HG03558 (cell line): Measurements from ENCODE around the gene DDX42.
"Not testable (repeated sequence)": the region's sequence is repeated elsewhere in the genome, so short reads cannot be mapped to it uniquely, and the experiment has no call there.

Experiments used
- ATAC-seq: cut with Tn5 transposase; IDR thresholded peaks from one replicate; pipeline ENCODE4 v1.9.1; 2021; ENCODE audit warnings: moderate number of reproducible peaks; ENCODE audit not compliant: unreplicated experiment; ENCODE audit errors: extremely low read depth

DDX42 gene

GRCh38 chr17:63835167-63835720, 61.3 kb downstream of the DDX42 start:
- no peak for ATAC-seq

- ATAC-seq, result no peak
Observed at GRCh38 chr17:63836811-63837210, 62.8 kb downstream of the DDX42 start.

- no peak for ATAC-seq
Observed at GRCh38 chr17:63837480-63837879, 63.5 kb downstream of the DDX42 start.

GRCh38 chr17:63837962-63838600, 64.1 kb downstream of the DDX42 start:
- ATAC-seq, result no peak

- ATAC-seq, result no peak
Observed at GRCh38 chr17:63838631-63839171, 64.7 kb downstream of the DDX42 start.

- no peak for ATAC-seq
Observed at GRCh38 chr17:63840591-63841349, 66.8 kb downstream of the DDX42 start.

- ATAC-seq, result no peak
Observed at GRCh38 chr17:63841350-63842172, 67.6 kb downstream of the DDX42 start.

GRCh38 chr17:63842173-63842539, 68.2 kb downstream of the DDX42 start:
- peak; percentile 13 for ATAC-seq

- peak; percentile 49 for ATAC-seq
Observed at GRCh38 chr17:63842540-63843386, 68.8 kb downstream of the DDX42 start, which contains the start of gene SMARCD2. TSS of gene SMARCD2 (minus strand) at chr17:63842685. CDS start at chr17:63842674, 11 bp downstream.

- not testable (repeated sequence) for ATAC-seq
Observed at GRCh38 chr17:63843387-63843888, 69.5 kb downstream of the DDX42 start.

- no peak for ATAC-seq
Observed at GRCh38 chr17:63843910-63844677, 70.1 kb downstream of the DDX42 start.

GRCh38 chr17:63845509-63845908, 71.5 kb downstream of the DDX42 start:
- no peak for ATAC-seq

- ATAC-seq, result no peak
Observed at GRCh38 chr17:63847525-63848249, 73.7 kb downstream of the DDX42 start.

GRCh38 chr17:63848834-63849689, 75.1 kb downstream of the DDX42 start:
- no peak for ATAC-seq

GRCh38 chr17:63850401-63850800, 76.4 kb downstream of the DDX42 start:
- ATAC-seq, result no peak

GRCh38 chr17:63853260-63853659, 79.3 kb downstream of the DDX42 start:
- no peak for ATAC-seq

GRCh38 chr17:63854709-63855108, 80.7 kb downstream of the DDX42 start:
- ATAC-seq, result no peak
